Measurements from ENCODE around the gene SMIM41. TPM values are rescaled to one million over a fixed set of nuclear protein-coding genes. Genes with fewer than 3 reads are reported as not detected.
A peak's percentile ranks its signal among the peaks of the same experiment; 100 is the strongest.

SMIM41 gene
- total RNA-seq, 2 donors from 2014 or later, result not detected

DNA sequence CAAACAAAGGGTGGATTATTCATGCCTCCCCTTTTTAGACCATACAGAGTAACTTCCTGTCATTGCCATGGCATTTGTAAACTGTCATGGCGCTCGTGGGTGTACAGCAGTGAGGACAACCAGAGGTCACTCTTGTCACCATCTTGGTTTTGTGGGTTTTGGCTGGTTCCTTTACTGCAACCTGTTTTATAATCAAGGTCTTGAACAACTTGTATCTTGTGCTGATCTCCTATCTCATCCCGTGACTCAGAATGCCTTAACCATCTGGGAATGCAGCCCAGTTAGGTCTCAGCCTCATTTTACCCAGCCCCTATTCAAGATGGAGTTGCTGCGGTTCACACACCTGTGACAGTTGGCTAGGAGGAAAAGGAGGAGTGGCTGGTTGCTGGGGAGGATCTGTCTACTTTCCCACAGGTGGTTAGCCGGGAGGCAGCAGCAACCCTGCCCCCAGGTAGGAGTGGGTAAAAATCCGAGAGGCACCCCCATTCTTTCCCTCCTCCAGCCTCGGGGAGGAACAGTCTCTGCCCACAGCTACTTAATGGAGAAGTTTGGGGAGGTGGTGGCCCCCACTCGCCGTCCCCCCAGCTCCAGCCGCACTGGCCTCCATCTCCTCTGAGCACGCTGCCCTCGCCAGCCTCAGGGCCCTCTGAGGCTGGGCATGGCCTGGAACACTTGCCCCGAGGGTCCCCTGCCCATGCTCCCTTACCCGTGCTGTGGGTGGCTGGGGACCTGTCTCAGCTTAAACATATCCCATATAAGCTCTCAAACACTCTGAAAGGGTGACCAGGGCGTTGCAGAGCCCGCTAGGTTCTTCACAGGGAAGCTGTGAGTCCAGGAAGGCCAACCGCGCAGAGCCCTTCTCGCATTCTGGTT lies 41.7 kb downstream of the SMIM41 start:
- Mint-ChIP-seq H3K27ac (peak overlapping the region; percentile 43), H3K4me3 (no peak overlapping the region), H3K4me1 (peaks cover 9% of the 10 kb centered on the region), H3K36me3 (ENCODE audit: low read depth) (no peaks in the 10 kb centered on the region), H3K27me3 (peaks cover 19% of the 10 kb centered on the region)
- ATAC-seq (no peak), DNase-seq (no peak)
- no peaks in the 10 kb centered on the region for H3K9me3 ChIP-seq (ENCODE audit: control insufficient read depth, low read length, poor library complexity, severe bottlenecking)

DNA sequence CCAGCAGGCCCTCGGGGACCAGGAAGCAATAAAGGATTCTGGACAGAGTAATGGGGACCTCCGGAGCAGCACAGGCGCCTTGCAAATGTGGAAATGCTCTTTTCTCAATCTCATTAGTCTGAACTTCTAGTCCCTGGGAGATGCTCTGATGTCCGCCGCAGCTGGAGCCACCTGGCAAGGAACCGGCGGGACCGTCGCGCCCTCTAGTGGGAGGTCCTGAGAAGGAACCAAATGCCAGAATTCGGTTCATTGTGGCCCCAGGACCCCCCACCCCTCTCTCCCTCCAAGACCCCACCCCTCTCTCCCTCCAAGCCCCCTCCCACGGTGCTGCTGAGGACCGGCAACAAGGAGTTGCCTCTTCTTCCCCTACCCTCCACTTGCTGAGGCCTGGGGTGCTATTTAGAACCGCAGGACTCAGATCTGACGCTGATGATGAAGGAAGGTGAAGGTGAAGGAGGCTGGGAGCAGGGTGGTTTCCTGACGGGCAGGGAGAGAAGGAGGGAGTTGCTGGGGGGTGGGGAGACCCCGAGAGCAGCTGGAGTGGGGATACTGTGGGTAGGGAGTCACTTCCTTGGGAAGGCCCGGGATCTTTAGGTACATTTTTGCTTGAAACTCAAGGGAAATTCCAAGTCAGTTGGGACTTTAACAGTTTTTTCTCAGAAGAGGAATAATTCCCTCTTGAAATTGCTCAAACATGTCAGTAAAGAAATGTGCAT lies 42.5 kb downstream of the SMIM41 start:
- ATAC-seq (peak; percentile 51), DNase-seq (peak; percentile 40 to 57 (median 50))
- H3K4me1 Mint-ChIP-seq, result peaks cover 5% of the 10 kb centered on the region
- H3K9me3 ChIP-seq (ENCODE audit: control insufficient read depth, low read length, poor library complexity, severe bottlenecking), result no peaks in the 10 kb centered on the region
- peaks cover 25% of the 10 kb centered on the region for H3K27me3 Mint-ChIP-seq
- H3K4me3 Mint-ChIP-seq, result no peak overlapping the region
- peak overlapping the region; percentile 43 for H3K27ac Mint-ChIP-seq
- H3K36me3 Mint-ChIP-seq (ENCODE audit: low read depth), result no peaks in the 10 kb centered on the region

DNA sequence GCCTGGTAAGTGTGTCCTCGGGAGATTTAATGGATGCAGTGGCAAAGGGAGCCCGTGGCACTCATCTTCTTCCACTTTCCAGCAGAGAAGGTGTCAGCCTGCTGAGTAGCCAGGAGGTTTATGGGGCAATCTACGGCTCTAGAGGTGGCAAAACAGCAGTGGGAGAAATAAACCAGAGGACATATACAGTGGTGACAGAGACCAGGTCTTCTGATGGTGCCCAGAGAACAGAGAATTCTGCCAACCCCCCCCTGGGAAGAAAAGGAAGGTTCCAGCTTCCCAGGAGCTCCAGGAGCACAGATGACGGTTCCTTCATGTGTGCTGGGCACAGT lies 43.0 kb downstream of the SMIM41 start:
- DNase-seq (no peak), ATAC-seq (no peak)
- H3K27ac Mint-ChIP-seq, result no peak overlapping the region
- peaks cover 30% of the 10 kb centered on the region for H3K27me3 Mint-ChIP-seq
- H3K9me3 ChIP-seq (ENCODE audit: control insufficient read depth, low read length, poor library complexity, severe bottlenecking), result no peaks in the 10 kb centered on the region
- H3K36me3 Mint-ChIP-seq (ENCODE audit: low read depth), result no peaks in the 10 kb centered on the region
- peaks cover 4% of the 10 kb centered on the region for H3K4me1 Mint-ChIP-seq
- H3K4me3 Mint-ChIP-seq, result no peak overlapping the region

DNA sequence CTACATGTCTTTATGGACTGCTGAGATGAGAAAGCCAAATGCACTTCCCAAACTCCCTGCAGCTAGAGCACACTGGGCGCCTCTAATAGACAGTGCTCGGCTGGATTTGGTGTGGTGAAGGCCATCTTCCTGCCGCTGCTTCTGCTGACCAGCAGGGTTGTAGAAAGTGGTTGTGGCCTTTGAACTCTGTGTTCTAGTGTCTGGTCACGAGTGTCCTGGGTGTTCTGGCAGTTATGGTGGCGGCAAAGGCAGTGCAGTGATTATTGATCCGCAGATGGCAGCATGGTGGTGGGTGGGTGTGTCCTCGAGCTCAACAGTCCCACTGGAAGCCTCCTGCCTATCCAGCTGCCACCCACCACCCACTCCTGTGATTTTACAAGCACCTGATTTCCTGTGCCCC lies 43.4 kb downstream of the SMIM41 start:
- Mint-ChIP-seq H3K4me1 (peaks cover 4% of the 10 kb centered on the region), H3K4me3 (no peak overlapping the region), H3K27me3 (peaks cover 34% of the 10 kb centered on the region), H3K27ac (peak overlapping the region; percentile 21), H3K36me3 (ENCODE audit: low read depth) (no peaks in the 10 kb centered on the region)
- H3K9me3 ChIP-seq (ENCODE audit: control insufficient read depth, low read length, poor library complexity, severe bottlenecking), result no peaks in the 10 kb centered on the region
- no peak for ATAC-seq
- DNase-seq, result no peak

DNA sequence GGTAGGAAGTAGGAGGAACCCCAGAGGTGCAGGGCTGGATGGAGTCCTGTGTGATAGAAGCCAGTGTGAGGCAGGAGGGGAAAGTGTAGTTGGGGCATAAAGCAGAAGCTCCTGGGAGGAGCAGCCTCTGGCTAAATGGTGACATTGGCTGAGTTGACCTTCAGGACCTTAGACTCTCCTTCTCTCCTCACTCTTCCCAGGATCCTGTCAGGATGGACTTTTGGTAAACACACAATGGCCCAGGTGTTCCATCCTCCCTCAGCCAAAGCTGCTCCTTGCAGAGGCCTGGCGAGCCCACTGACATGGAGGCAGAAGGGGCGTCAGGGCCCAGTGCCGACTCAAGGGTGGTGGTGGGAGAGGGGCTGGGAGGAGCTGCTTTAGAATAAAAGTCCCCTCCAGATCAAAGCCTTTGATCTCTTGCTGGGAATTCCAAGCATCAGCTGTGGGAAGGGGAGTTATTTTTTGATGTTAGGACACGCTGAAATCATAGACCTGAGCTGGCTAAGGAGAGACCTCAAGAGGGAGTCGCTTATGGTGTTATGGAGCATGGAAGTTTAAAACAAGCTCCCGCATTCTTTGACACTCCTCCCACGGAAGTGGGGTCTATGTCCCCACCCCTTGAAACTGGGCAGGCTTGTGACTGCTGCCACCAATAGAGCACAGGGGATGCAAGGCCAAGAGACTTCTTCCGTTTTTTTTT lies 44.1 kb downstream of the SMIM41 start:
- H3K9me3 ChIP-seq (ENCODE audit: control insufficient read depth, low read length, poor library complexity, severe bottlenecking), result no peaks in the 10 kb centered on the region
- Mint-ChIP-seq H3K27ac (peak overlapping the region; percentile 21), H3K36me3 (ENCODE audit: low read depth) (no peaks in the 10 kb centered on the region), H3K27me3 (peaks cover 38% of the 10 kb centered on the region), H3K4me1 (peaks cover 4% of the 10 kb centered on the region), H3K4me3 (no peak overlapping the region)
- DNase-seq, result no peak
- no peak for ATAC-seq

DNA sequence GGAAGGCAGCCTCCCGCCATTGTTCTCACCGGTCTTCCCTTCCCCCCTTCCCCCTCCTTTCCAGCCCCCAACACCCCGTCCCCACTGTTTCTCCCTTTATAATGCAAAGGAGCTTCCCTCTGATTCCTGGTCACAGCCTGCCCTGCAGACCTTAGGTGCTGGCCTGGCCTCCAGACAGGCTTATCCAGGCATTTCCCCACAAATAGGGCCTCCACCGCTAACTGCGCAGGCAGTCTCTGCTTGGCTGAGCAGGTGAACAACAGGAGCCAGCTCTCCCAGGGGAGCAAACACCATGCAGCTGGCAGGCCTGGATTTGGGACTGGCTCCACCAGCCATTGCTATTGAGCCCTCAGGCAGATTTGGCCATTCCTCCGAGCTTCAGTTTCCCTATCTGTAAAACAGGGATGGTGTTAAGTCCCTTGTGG lies 46.0 kb downstream of the SMIM41 start:
- no peaks in the 10 kb centered on the region for H3K9me3 ChIP-seq (ENCODE audit: control insufficient read depth, low read length, poor library complexity, severe bottlenecking)
- Mint-ChIP-seq H3K36me3 (ENCODE audit: low read depth) (no peaks in the 10 kb centered on the region), H3K27me3 (peaks cover 38% of the 10 kb centered on the region), H3K27ac (no peak overlapping the region), H3K4me3 (no peak overlapping the region), H3K4me1 (peaks cover 2% of the 10 kb centered on the region)
- no peak for DNase-seq
- no peak for ATAC-seq

DNA sequence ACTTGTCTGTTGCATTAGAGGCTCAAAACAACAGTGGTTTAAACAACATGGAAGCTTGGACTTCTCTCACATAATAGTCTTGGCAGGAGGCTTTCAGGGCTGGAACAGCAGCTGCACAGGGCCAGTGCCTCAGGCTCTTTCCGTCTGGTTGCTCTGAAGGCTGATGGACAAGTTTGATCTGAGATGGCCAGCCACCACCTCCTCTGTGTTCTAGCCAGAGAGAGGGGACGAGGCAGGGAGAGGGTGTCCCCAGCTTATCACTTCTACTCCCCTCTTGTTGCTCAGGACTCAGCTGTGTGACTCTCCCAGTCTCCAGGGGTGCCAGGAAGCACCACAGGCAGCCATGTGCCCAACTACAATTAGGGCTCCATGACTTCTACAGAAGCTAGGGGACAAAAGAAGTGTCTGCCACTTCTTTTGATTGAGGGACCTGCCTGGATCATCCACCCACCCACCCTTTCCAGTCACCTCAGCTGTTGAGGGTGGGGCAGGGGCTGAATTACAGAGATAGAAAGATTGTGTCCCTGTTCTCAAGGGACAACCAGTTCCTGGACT lies 46.6 kb downstream of the SMIM41 start:
- no peak for ATAC-seq
- Mint-ChIP-seq H3K27ac (no peak overlapping the region), H3K4me3 (no peak overlapping the region), H3K4me1 (peaks cover 2% of the 10 kb centered on the region), H3K36me3 (ENCODE audit: low read depth) (no peaks in the 10 kb centered on the region), H3K27me3 (peaks cover 38% of the 10 kb centered on the region)
- no peak for DNase-seq
- no peaks in the 10 kb centered on the region for H3K9me3 ChIP-seq (ENCODE audit: control insufficient read depth, low read length, poor library complexity, severe bottlenecking)

DNA sequence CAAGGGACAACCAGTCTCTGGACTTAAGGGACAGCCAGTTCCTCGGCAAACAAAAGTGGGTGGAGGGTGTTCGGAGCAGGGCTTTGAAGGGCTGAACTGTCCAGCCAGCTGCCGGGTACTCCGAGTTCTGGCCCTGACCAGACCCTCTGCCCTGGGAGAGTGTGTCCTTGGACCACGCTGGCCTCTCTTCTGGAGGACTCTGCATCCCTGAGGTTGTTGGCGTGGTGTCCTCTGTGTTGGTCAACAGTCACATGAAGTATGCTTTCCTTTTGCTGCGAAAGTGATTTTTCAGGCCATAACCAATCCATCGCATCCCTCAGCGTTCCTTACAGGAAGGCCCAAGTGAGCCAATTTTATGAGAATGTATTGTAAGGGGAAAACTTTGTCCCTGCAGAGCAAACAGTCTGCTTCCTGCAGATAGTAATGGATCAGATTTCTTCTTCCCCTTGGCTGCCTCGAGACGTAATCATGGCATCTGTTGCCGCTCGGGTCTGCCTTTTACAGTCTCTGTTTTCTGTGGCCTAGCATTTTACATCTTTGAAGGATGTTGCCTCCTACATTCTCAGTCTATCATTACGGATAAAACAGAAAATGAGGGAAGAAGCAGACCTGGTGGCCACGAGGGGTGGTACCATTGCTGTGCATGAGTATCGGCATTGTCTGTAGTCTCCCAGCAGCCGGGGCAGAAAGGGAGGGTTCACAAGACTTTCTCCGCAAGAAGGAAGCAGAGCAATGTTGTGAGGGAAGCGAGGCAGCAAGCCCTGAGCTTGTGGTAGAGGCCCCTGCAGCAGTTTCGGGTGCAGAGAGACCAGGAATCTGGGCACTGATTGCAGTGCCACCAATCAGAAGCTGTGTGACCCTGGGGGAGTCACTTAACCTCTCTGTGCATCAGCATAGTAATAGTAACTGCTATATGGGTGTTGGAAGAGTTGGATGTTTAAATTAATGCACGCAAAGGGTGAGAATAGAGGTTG lies 47.4 kb downstream of the SMIM41 start:
- Mint-ChIP-seq H3K27ac (no peak overlapping the region), H3K4me3 (peak overlapping the region; percentile 46), H3K27me3 (peaks cover 43% of the 10 kb centered on the region), H3K36me3 (ENCODE audit: low read depth) (peaks cover 3% of the 10 kb centered on the region), H3K4me1 (peaks cover under 1% of the 10 kb centered on the region)
- DNase-seq (no peak), ATAC-seq (no peak)
- no peaks in the 10 kb centered on the region for H3K9me3 ChIP-seq (ENCODE audit: control insufficient read depth, low read length, poor library complexity, severe bottlenecking)

DNA sequence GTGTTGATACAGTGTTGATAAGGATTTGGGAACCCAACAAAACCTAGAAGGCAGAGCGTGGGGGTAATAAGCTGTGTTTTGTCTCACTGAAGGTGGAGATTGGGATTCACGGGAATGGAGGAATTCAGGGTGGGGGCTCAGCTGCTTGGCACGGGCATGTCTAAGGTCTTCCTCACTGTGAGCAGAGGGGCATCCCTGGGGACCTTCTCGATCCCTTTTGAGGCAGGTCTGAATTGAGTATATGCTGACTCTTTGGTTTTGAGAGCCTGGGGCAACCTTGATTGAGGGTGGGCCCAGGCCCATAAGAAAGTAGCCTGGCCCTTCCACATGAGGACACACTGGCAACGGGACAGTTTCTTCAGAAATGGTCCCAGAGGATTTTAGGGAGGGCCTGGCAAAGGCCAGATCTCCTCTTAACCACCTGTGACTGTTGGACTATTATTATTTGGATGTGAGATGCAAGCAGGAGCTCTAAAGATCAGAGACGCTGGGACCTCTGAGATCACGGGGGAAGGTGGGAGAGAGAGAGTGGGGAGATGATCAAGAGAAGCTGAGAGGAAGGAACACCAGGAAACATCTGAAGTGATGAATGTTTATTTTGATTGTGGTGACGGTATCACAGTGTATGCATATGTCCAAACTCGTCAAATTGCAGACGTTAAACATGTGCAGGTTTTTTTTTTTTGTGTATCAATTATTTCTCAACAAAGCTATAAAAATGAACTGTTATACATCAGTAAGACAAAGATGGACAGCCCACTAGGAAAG lies 48.4 kb downstream of the SMIM41 start:
- H3K27me3 Mint-ChIP-seq, result peaks cover 43% of the 10 kb centered on the region
- H3K9me3 ChIP-seq (ENCODE audit: control insufficient read depth, low read length, poor library complexity, severe bottlenecking), result no peaks in the 10 kb centered on the region
- H3K27ac Mint-ChIP-seq, result no peak overlapping the region
- ATAC-seq, result no peak
- peaks cover 3% of the 10 kb centered on the region for H3K36me3 Mint-ChIP-seq (ENCODE audit: low read depth)
- DNase-seq, result no peak
- no peak overlapping the region for H3K4me3 Mint-ChIP-seq
- no peaks in the 10 kb centered on the region for H3K4me1 Mint-ChIP-seq

DNA sequence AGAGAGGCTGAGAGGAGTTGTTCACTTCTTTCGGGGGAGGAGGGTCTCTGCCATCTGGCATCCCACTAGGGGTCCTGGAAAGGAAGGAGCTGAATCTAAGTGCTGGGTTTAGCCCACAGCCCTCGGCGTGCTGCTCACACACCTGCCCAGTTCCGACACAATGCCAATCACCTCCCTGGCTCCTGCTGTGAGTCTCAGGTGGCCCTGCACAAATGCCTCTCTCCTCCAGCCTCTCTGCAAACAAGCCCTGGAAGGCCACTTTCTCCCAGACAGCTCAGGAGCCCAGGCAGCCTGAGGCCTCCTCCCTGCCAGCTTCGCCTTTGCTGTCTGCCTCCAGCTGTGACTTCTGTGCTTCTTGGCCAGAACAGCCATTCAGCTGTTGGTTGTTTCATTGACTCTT lies 51.2 kb downstream of the SMIM41 start:
- H3K4me3 Mint-ChIP-seq, result no peak overlapping the region
- ATAC-seq (no peak), DNase-seq (no peak)
- no peaks in the 10 kb centered on the region for H3K9me3 ChIP-seq (ENCODE audit: control insufficient read depth, low read length, poor library complexity, severe bottlenecking)
- no peaks in the 10 kb centered on the region for H3K4me1 Mint-ChIP-seq
- peaks cover 34% of the 10 kb centered on the region for H3K27me3 Mint-ChIP-seq
- no peak overlapping the region for H3K27ac Mint-ChIP-seq
- peaks cover 3% of the 10 kb centered on the region for H3K36me3 Mint-ChIP-seq (ENCODE audit: low read depth)

DNA sequence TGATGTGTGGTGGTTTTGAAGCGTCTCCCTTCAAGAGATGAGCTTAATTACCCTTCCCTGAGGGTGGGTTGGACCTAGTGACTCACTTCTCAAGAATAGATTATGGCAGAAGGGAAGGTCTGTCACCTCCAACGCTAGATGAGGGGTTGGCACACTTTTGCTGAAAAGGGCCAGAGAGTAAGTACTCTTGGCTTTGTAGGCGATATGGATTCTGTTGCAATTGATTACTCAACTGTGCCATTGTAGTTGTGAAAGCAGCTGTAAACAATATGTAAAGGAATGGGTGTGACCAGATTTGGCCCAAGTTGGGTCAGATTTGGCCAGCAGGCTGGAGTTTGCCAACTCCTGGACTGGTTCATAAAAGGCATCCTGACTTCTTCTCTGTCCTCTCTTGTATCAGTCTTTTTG lies 53.3 kb downstream of the SMIM41 start:
- ATAC-seq (no peak), DNase-seq (no peak)
- H3K9me3 ChIP-seq (ENCODE audit: control insufficient read depth, low read length, poor library complexity, severe bottlenecking), result no peaks in the 10 kb centered on the region
- Mint-ChIP-seq H3K27me3 (peaks cover 31% of the 10 kb centered on the region), H3K4me3 (no peak overlapping the region), H3K36me3 (ENCODE audit: low read depth) (peaks cover 3% of the 10 kb centered on the region), H3K4me1 (no peaks in the 10 kb centered on the region), H3K27ac (no peak overlapping the region)

DNA sequence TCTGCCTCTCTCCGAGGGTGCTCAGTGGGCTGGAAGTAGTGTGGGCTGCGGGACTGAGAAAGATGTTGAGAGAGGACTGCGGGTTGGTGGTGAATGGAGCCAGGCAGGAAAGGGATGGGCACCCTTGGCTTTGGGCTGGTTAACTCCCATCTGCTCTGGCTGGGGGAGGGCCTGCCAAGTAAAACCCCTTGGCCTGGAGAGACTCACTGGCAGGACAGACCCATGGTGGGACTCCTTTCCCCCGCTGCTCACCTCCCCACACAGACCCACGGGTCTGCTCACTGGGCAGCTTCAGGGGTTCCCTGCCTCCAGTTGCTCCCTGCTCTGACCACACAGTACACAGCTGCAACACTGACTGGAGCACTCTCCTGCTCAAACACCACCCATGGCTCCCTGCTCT lies 58.2 kb downstream of the SMIM41 start:
- H3K27ac Mint-ChIP-seq, result no peak overlapping the region
- no peak for DNase-seq
- peaks cover 3% of the 10 kb centered on the region for H3K36me3 Mint-ChIP-seq (ENCODE audit: low read depth)
- no peak overlapping the region for H3K4me3 Mint-ChIP-seq
- H3K4me1 Mint-ChIP-seq, result peaks cover 2% of the 10 kb centered on the region
- H3K27me3 Mint-ChIP-seq, result peaks cover 43% of the 10 kb centered on the region
- no peak for ATAC-seq
- H3K9me3 ChIP-seq (ENCODE audit: control insufficient read depth, low read length, poor library complexity, severe bottlenecking), result no peaks in the 10 kb centered on the region

All from T-helper 17 cell (primary cell).